Natural killer cell (primary cell): Measurements from ENCODE around the gene CRYGN. TPM values are rescaled to one million over a fixed set of nuclear protein-coding genes. Genes with fewer than 3 reads are reported as not detected.

Experiments used
- ATAC-seq, 3 donors: fragments of 150-1000 bp in 2 of 3; fragments of 200-7000 bp in 1 of 3; cut with Tn5 transposase; 1 replicate in 1 of 3; 2 replicates in 2 of 3; pipeline ENCODE4 v1.10.0; 2021; ENCODE audit warnings: mild to moderate bottlenecking in 2 of 3, moderate library complexity in 2 of 3
- DNase-seq, 2 donors: peaks; one replicate each; pipeline versions ENCODE4 v3.0.0 to v3.0.0-alpha.2; 2013 to 2021; ENCODE audit warnings: mixed read lengths in 1 of 2
- H3K27ac ChIP-seq: one replicate; pipeline ENCODE4 v1.5.1; 2013; ENCODE audit warnings: mild to moderate bottlenecking, low read length
- H3K27me3 ChIP-seq: one replicate; pipeline ENCODE4 v1.6.1; 2013; ENCODE audit warnings: low read length; ENCODE audit not compliant: control insufficient read depth, insufficient read depth
- H3K36me3 ChIP-seq: one replicate; pipeline ENCODE4 v1.6.1; 2013; ENCODE audit warnings: low read length; ENCODE audit not compliant: control insufficient read depth, insufficient read depth
- H3K4me1 ChIP-seq: one replicate; pipeline ENCODE4 v1.6.1; 2013; ENCODE audit warnings: low read length; ENCODE audit not compliant: control insufficient read depth, insufficient read depth
- H3K4me3 ChIP-seq: one replicate; pipeline ENCODE4 v1.5.1; 2013; ENCODE audit warnings: low read length
- H3K9me3 ChIP-seq: one replicate; pipeline ENCODE4 v1.6.1; 2013; ENCODE audit warnings: low read length; ENCODE audit not compliant: control insufficient read depth, insufficient read depth
- H3K27ac Mint-ChIP-seq, 2 donors: one replicate each; pipeline ENCODE4 v1.8.0; 2022; ENCODE audit warnings: mild to moderate bottlenecking in 2 of 2, mixed read lengths in 2 of 2, moderate library complexity in 1 of 2
- H3K27me3 Mint-ChIP-seq, 2 donors: one replicate each; pipeline ENCODE4 v1.8.0; 2022; ENCODE audit warnings: low read depth in 2 of 2, mixed read lengths in 2 of 2
- H3K36me3 Mint-ChIP-seq: one replicate; pipeline ENCODE4 v1.8.0; 2022; ENCODE audit warnings: mixed read lengths
- H3K4me1 Mint-ChIP-seq, 2 donors: one replicate each; pipeline ENCODE4 v1.8.0; 2022; ENCODE audit warnings: mixed read lengths in 2 of 2
- H3K4me3 Mint-ChIP-seq: one replicate; pipeline ENCODE4 v1.8.0; 2022; ENCODE audit warnings: mild to moderate bottlenecking, moderate library complexity, mixed read lengths
- H3K9me3 Mint-ChIP-seq, 2 donors: one replicate each; pipeline ENCODE4 v1.8.0; 2022; ENCODE audit warnings: mixed read lengths in 2 of 2
- WGBS: methylation state at CpG from one replicate; pipeline ENCODE4 v1.1.7; 2013; ENCODE audit warnings: missing lambda C conversion rate; ENCODE audit not compliant: insufficient coverage; 5-methylcytosine and 5-hydroxymethylcytosine counted together
- intact Hi-C: fragments of 100-400 bp; cut with micrococcal nuclease; formaldehyde crosslinking; loops from one replicate; pipeline ENCODE4 v1.14.2; 2022
- total RNA-seq, 4 donors: library from RNA; stranded (reverse); fragments of 120-200 nt in 1 of 4; gene quantifications; one replicate each; pipeline versions ENCODE4 v1.2.3 to v1.2.4, GENCODE V29; 2013 to 2022
- TF ChIP-seq, protein P1 (sequence below): fragments of 200-600 bp; IDR thresholded peaks from one replicate; pipeline ENCODE4 v1.8.0; 2022; ENCODE audit warnings: antibody characterized with exemption

CRYGN gene
- total RNA-seq, 3 donors from 2014 or later (not counting 1 experiment from before 2014, with no cell fraction given) = not detected

DNA sequence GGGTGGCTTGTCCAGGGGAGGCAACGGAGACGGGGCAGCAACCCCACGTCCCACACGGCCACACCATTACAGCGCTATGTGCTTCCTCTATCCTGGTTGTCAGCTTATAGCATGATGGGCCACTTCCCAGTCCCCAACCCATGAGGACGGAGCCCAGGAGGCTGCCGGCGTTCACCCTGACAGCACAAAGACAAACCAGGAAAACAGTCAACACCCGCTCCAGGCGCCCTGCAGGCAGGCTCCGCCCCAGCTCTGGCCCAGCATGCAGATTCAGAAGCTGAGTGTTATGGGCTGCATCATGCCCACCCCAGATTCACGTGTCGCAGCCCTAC is 44.9 kb downstream of the CRYGN start:
- TF ChIP-seq, protein P1, sequence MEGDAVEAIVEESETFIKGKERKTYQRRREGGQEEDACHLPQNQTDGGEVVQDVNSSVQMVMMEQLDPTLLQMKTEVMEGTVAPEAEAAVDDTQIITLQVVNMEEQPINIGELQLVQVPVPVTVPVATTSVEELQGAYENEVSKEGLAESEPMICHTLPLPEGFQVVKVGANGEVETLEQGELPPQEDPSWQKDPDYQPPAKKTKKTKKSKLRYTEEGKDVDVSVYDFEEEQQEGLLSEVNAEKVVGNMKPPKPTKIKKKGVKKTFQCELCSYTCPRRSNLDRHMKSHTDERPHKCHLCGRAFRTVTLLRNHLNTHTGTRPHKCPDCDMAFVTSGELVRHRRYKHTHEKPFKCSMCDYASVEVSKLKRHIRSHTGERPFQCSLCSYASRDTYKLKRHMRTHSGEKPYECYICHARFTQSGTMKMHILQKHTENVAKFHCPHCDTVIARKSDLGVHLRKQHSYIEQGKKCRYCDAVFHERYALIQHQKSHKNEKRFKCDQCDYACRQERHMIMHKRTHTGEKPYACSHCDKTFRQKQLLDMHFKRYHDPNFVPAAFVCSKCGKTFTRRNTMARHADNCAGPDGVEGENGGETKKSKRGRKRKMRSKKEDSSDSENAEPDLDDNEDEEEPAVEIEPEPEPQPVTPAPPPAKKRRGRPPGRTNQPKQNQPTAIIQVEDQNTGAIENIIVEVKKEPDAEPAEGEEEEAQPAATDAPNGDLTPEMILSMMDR = no peak
- H3K27ac Mint-ChIP-seq = no peak overlapping the region
- ATAC-seq (no peak), DNase-seq (no peak)
- intact Hi-C loops = no loop called here
- H3K4me3 Mint-ChIP-seq = no peak overlapping the region
- H3K27me3 Mint-ChIP-seq = peaks cover 0 to 3% of the 10 kb centered on the region in 2 donors
- H3K4me1 Mint-ChIP-seq = peaks cover 4 to 5% of the 10 kb centered on the region in 2 donors
- Histone ChIP-seq H3K36me3 (no peaks in the 10 kb centered on the region), H3K4me3 (no peak overlapping the region), H3K27ac (no peak overlapping the region), H3K4me1 (no peaks in the 10 kb centered on the region), H3K27me3 (no peaks in the 10 kb centered on the region), H3K9me3 (no peaks in the 10 kb centered on the region)
- no peaks in the 10 kb centered on the region for H3K9me3 Mint-ChIP-seq
- WGBS = 93% methylated on average over 11 of the region's 13 CpGs
- H3K36me3 Mint-ChIP-seq = no peaks in the 10 kb centered on the region

DNA sequence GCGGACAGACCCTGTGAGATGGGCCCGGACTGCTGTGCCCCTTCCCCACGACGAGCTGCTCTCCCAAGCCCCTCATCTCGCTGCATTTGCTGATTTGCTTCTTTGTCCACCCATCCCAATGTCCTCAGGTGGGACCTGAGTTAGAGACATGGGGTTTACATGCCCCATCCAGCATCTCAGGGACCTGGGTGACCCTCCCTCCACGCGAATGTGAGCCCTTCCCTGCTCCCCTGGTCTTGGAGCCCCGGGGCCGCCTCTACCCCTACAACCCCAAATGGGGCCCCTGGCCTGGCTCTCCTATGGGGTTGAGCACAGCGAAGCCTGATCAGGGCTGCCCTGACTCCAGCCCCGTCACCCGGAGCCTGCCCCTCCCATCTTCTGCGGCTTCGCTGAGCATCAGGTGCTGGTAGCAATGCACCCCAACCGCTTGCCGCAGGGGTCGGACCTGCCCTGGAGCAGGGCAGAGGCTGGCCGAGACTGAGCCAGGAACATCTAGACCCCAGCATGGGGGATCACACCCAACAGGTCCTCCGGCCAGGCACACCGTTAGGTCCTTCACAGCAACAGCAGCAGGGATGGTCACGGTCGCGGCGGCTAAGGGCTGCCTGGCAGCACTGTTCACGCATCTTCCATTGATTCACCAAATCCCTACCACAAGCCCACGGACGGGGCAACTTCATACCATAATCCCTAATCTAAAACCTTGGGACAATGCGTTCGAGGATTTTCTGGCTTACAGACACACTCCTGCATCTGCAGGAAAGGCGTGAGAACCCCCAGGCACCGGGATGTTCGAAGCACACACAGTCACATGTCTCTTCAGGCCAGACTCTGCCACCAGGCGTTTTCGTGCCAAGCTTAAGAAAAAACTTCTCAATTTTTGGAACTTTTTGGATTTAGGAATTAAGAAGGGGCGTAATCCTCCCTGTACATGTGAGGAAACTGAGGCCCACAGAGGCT is 45.6 kb downstream of the CRYGN start:
- Histone ChIP-seq H3K27ac (no peak overlapping the region), H3K36me3 (no peaks in the 10 kb centered on the region), H3K4me3 (no peak overlapping the region), H3K4me1 (no peaks in the 10 kb centered on the region), H3K27me3 (no peaks in the 10 kb centered on the region), H3K9me3 (no peaks in the 10 kb centered on the region)
- Mint-ChIP-seq H3K27me3 (peaks cover 3 to 5% of the 10 kb centered on the region in 2 donors), H3K9me3 (no peaks in the 10 kb centered on the region), H3K36me3 (no peaks in the 10 kb centered on the region), H3K4me1 (peaks cover 4 to 5% of the 10 kb centered on the region in 2 donors), H3K27ac (no peak overlapping the region), H3K4me3 (no peak overlapping the region)
- 93% methylated on average over 35 of the region's 35 CpGs for WGBS
- intact Hi-C loops = no loop called here
- DNase-seq (no peak), ATAC-seq (no peak)
- TF ChIP-seq, protein P1 = no peak

DNA sequence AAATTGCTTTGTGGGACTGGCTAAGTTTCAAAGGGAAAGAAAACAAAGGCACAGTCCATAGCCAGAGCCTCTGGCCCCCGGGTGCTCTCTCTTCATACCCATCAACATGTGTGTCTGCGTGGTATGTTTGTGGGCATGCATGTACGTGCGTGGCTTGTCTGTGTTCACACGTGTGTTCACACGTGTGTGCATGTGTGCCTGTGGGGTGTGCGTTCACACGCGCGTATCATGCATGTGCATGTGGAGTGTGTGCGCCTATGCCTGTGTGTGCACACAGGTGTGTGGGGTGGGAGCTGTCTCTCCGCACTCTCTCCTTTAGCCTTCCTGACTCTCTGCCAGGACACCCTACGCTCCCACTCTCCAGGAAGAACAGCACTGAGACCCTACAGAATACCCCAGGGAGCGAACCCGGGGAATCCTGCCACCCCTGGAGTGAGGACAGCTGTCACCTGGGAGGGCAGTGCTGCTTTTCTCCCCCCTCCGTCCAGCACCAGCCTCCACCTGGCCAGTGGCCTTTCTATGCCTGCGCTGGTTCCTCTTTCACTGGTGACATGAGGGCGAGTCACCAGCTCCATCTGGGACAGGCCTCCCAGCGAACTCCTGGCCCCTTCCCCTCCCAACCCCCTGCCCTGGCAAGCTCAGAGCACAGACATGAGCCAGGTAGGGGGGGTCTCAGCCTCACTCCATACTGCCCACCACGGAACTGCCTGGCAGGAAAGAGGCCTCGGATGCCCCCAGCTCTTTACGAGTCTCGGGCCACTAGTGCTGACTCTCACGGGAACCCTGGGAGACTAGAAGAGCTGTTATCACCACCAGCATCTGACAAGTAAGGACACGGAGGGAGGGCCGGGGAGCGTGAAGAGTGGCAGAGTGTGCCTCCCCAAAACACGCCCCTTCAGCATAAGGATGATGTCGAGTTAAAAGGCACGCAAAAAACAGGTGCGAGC is 46.6 kb downstream of the CRYGN start:
- Histone ChIP-seq H3K36me3 (no peaks in the 10 kb centered on the region), H3K4me1 (no peaks in the 10 kb centered on the region), H3K27ac (no peak overlapping the region), H3K4me3 (no peak overlapping the region), H3K9me3 (no peaks in the 10 kb centered on the region), H3K27me3 (no peaks in the 10 kb centered on the region)
- no peaks in the 10 kb centered on the region for H3K9me3 Mint-ChIP-seq
- H3K27ac Mint-ChIP-seq = no peak overlapping the region
- no peak for ATAC-seq
- H3K36me3 Mint-ChIP-seq = no peaks in the 10 kb centered on the region
- WGBS = 79% methylated on average over 31 of the region's 31 CpGs
- TF ChIP-seq, protein P1 = no peak
- peaks cover 3 to 5% of the 10 kb centered on the region in 2 donors for H3K27me3 Mint-ChIP-seq
- no peak for DNase-seq
- intact Hi-C loops = no loop called here
- H3K4me1 Mint-ChIP-seq = peaks cover 4 to 5% of the 10 kb centered on the region in 2 donors
- no peak overlapping the region for H3K4me3 Mint-ChIP-seq
